Renal cortical epithelial cell (primary cell): ENCODE results near the gene IL17RE. TPM values are rescaled to one million over a fixed set of nuclear protein-coding genes. Genes with fewer than 3 reads are reported as not detected.

Experiments used
- DNase-seq: peaks from one replicate; pipeline ENCODE4 v3.0.0-alpha.2; 2011; ENCODE audit warnings: low read depth
- total RNA-seq: library from RNA; depleted of rRNA; stranded (reverse); fragments of >200 nt; gene quantifications from 2 replicates; pipeline ENCODE4 v1.2.3, GENCODE V29; 2014

IL17RE gene
- total RNA-seq, 1 donor from 2014 or later = 1.3 TPM

GRCh38 chr3:9951962-9952805 lies 49.5 kb downstream of the IL17RE start, which contains the start of gene PRRT3:
Gene PRRT3, minus strand, starts transcription at chr3:9952408. Its CDS starts 2,293 bp downstream, at chr3:9950115.
- no peak for DNase-seq

- no peak for DNase-seq
Observed at GRCh38 chr3:9955067-9955502, 52.4 kb downstream of the IL17RE start.

- no peak for DNase-seq
Observed at GRCh38 chr3:9955611-9956352, 53.1 kb downstream of the IL17RE start.

- no peak for DNase-seq
Observed at GRCh38 chr3:9957214-9957613, 54.6 kb downstream of the IL17RE start.

- no peak for DNase-seq
Observed at GRCh38 chr3:9965200-9965875, 62.7 kb downstream of the IL17RE start.

Other genes with a start within 250 kb of the IL17RE start
- gene CPNE9, start 199.0 kb upstream of the IL17RE start, total RNA-seq = not detected in 2 replicates
- 15.5 and 23.6 TPM in 2 replicates for gene BRPF1, start 171.1 kb upstream of the IL17RE start, total RNA-seq
- gene OGG1, start 152.9 kb upstream of the IL17RE start, total RNA-seq = 6.1 and 11.9 TPM in 2 replicates
- gene CAMK1, start 132.9 kb upstream of the IL17RE start, total RNA-seq = 28.7 and 38.7 TPM in 2 replicates
- 55.2 and 57.5 TPM in 2 replicates for gene TADA3, start 110.4 kb upstream of the IL17RE start, total RNA-seq
- gene ARPC4, start 109.8 kb upstream of the IL17RE start, total RNA-seq = 212 and 474 TPM in 2 replicates
- gene TTLL3, start 92.6 kb upstream of the IL17RE start, total RNA-seq = 10.4 and 33.6 TPM in 2 replicates
- gene RPUSD3, start 58.8 kb upstream of the IL17RE start, total RNA-seq = 17.2 and 17.4 TPM in 2 replicates
- gene CIDEC, start 22.6 kb upstream of the IL17RE start, total RNA-seq = 0.10 TPM in 1 of 2 replicates, not detected in the other
- 31.1 and 38.4 TPM in 2 replicates for gene JAGN1, start 12.2 kb upstream of the IL17RE start, total RNA-seq
- gene IL17RC, start 14.2 kb downstream of the IL17RE start, total RNA-seq = 18.9 and 29.9 TPM in 2 replicates
- 35.9 and 74.2 TPM in 2 replicates for gene CRELD1, start 31.0 kb downstream of the IL17RE start, total RNA-seq
- gene PRRT3, start 49.6 kb downstream of the IL17RE start, total RNA-seq = 1.0 and 3.0 TPM in 2 replicates
- gene EMC3, start 84.0 kb downstream of the IL17RE start, total RNA-seq = 58.3 and 107 TPM in 2 replicates
- 7.3 and 16.7 TPM in 2 replicates for gene FANCD2, start 123.6 kb downstream of the IL17RE start, total RNA-seq
- gene FANCD2OS, start 205.4 kb downstream of the IL17RE start, total RNA-seq = not detected in 2 replicates
- gene BRK1, start 212.8 kb downstream of the IL17RE start, total RNA-seq = 120 and 175 TPM in 2 replicates
- 63.4 and 69.2 TPM in 2 replicates for gene VHL, start 238.9 kb downstream of the IL17RE start, total RNA-seq